HEK293T (cell line): ENCODE results near the gene GMDS.

Experiments used
- ARNT ChIP-seq: fragments of 450-650 bp; IDR thresholded peaks from 2 replicates; pipeline ENCODE4 v1.6.1; 2017; ENCODE audit warnings: mild to moderate bottlenecking
- BHLHE40 ChIP-seq: fragments of 450-650 bp; IDR thresholded peaks from 2 replicates; pipeline ENCODE4 v1.6.1; 2016; ENCODE audit warnings: mild to moderate bottlenecking, moderate library complexity, borderline replicate concordance
- ELF4 ChIP-seq: fragments of 450-650 bp; IDR thresholded peaks from 2 replicates; pipeline ENCODE4 v1.6.1; 2017; ENCODE audit warnings: antibody characterized with exemption
- FOXA1 ChIP-seq: fragments of 450-650 bp; IDR thresholded peaks from 2 replicates; pipeline ENCODE4 v1.6.1; 2016; ENCODE audit warnings: mild to moderate bottlenecking
- FOXM1 ChIP-seq: fragments of 450-650 bp; IDR thresholded peaks from 2 replicates; pipeline ENCODE4 v1.6.1; 2017; ENCODE audit warnings: mild to moderate bottlenecking, borderline replicate concordance
- HDGF ChIP-seq: fragments of 450-650 bp; IDR thresholded peaks from 2 replicates; pipeline ENCODE4 v1.6.1; 2017; ENCODE audit warnings: antibody characterized with exemption, borderline replicate concordance
- L3MBTL2 ChIP-seq: fragments of 450-650 bp; conservative IDR thresholded peaks from 2 replicates; pipeline ENCODE4 v1.6.1; 2016; ENCODE audit warnings: mild to moderate bottlenecking
- NFRKB ChIP-seq: fragments of 450-650 bp; IDR thresholded peaks from 2 replicates; pipeline ENCODE4 v1.6.1; 2016; ENCODE audit warnings: mild to moderate bottlenecking, moderate library complexity
- PKNOX1 ChIP-seq: fragments of 450-650 bp; IDR thresholded peaks from 2 replicates; pipeline ENCODE4 v1.6.1; 2016
- SP1 ChIP-seq: fragments of 450-650 bp; IDR thresholded peaks from 2 replicates; pipeline ENCODE4 v1.6.1; 2017
- SUZ12 ChIP-seq: fragments of 450-650 bp; IDR thresholded peaks from 2 replicates; pipeline ENCODE4 v1.6.1; 2016; ENCODE audit warnings: mild to moderate bottlenecking
- TARDBP ChIP-seq: fragments of 450-650 bp; IDR thresholded peaks from 2 replicates; pipeline ENCODE4 v1.6.1; 2016
- ZNF384 ChIP-seq: fragments of 450-650 bp; IDR thresholded peaks from 2 replicates; pipeline ENCODE4 v1.6.1; 2016

- no peak for TF ChIP-seq SUZ12
- no peak for TF ChIP-seq ZNF384
- no peak for TF ChIP-seq SP1
- no peak for TF ChIP-seq TARDBP
- TF ChIP-seq BHLHE40: no peak
- TF ChIP-seq ARNT: no peak
- TF ChIP-seq NFRKB: no peak
- TF ChIP-seq PKNOX1: no peak
- TF ChIP-seq FOXM1: no peak
- TF ChIP-seq ELF4: no peak
- TF ChIP-seq FOXA1: no peak
- TF ChIP-seq HDGF: no peak
- TF ChIP-seq L3MBTL2: no peak
Measured at GRCh38 chr6:1749041-1749440, 496.4 kb downstream of the GMDS start.
